HG03342 (cell line): Measurements from ENCODE around the gene FBN1.
A peak's percentile ranks its signal among the peaks of the same experiment; 100 is the strongest.

Experiments used
- ATAC-seq: cut with Tn5 transposase; IDR thresholded peaks from one replicate; pipeline ENCODE4 v1.9.1; 2021; ENCODE audit warnings: mild to moderate bottlenecking, moderate library complexity; ENCODE audit not compliant: unreplicated experiment

FBN1 gene

DNA sequence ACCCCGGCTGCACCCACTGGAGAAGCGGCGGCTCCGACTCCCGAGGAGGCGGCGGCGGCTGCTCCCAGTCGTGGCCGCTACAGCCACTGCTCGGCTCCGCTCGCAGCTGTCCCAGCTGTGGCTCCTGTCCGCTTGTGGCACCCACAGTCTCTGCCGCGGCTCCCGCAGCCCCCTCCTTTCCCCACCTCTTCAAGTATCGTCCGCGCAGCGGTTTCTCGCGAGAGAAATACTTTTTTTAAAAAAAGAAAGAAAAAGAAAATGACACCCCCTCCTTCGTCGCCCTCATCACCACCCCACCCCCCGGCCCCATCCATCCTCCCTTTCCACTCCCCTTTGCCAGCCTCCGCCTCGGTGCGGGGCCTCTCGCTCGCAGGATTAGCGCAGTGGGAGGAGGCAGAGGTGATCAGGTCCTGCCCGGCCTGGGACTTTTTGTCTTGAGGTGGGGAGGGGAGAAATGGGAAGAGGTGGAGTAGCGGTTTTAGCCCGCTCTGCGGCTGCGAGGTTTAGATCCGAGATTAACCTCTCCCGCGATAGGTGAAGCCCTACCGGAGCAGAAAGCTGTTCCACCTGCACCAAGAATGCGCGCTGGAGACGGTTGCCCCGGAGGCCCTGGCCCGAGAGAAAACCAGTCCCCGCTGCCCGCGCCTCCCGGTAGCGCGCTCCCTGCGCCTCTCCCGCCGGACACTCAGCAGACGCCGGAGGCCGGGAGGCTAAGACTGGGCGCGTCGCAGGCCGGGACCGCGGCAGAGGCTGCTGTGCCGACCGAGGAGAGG is at the start of gene FBN1:
TSS of gene FBN1 (minus strand) at position 152 of the 773 bp plus-strand sequence. CDS start 940 bp downstream, outside the sequence.
- ATAC-seq = peak; percentile 61

DNA sequence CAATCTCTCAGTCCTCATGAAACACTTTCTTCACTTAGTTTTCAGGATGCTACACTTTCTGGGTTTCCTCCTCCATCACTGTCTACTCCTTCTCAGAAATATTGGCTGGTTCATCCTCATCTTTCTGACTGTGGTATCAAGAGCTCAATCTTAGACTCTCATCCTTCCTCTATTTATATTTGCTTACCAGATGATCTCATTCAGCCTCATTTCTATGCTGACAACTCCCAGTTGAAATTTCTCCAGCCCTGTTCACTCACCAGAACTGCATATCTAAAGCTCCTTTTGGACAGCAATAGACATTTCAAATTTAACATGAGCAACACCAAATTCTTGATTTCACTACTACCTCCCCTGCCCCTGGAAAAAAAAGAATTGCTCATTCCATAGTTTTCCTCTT is 48.0 kb upstream of the FBN1 start:
- ATAC-seq = no peak

DNA sequence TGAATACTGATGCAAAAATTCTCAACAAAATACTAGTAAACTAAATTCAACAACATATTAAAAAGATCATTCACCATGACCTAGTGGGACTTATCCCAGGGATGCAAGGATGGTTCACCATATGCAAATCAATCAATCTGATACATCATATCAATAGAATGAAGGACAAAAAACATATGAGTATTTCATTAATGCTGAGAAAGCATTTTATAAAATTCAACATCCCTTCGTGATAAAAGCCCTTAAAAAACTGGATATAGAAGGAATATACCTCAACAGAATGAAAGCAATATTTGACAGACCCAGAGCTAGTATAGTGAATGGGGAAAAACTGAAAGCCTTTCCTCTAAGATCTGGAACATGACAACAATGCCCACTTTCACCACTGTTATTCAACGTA is 43.0 kb upstream of the FBN1 start:
- ATAC-seq = no peak

GRCh38 chr15:48683991-48684765 is 38.7 kb upstream of the FBN1 start:
- ATAC-seq = no peak

GRCh38 chr15:48682942-48683651 is 37.6 kb upstream of the FBN1 start:
- no peak for ATAC-seq

GRCh38 chr15:48681353-48681752 is 35.8 kb upstream of the FBN1 start:
- no peak for ATAC-seq

DNA sequence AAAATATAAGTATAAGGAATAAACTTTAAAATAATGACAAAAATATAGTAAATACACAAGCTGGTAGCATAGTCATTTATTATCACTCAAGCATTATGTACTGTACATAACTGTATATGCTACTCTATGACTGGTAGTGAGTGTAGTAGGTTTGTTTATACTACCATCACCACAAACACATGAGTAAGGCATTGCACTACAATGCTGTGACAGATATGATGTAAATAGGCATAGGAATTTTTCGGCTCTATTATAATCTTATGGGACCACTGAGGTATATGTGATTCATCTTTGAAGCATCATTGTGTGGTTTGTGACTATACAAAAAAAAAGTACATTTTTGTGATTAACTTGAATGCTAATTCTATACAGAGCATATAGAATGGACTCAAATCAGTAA is 35.3 kb upstream of the FBN1 start:
- no peak for ATAC-seq

DNA sequence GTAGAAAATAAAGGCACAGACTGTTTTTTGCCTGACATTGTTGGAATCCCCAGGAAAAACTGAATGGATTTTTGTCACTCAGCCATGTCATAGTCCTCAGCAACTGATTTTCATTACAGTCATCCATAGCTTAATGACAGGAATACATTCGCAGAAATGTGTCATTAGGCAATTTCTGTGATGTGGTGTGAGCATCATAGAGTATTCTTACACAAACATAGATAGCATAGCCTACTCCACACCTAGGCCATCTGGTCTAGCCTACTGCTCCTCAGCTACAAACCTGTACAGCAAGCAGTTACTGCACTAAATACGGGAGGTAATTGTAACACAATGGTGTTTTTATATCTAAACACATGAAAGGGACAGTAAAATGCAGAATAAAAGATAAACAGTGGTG is 34.4 kb upstream of the FBN1 start:
- no peak for ATAC-seq

GRCh38 chr15:48678851-48679250 is 33.3 kb upstream of the FBN1 start:
- no peak for ATAC-seq

GRCh38 chr15:48677821-48678220 is 32.3 kb upstream of the FBN1 start:
- ATAC-seq = no peak

DNA sequence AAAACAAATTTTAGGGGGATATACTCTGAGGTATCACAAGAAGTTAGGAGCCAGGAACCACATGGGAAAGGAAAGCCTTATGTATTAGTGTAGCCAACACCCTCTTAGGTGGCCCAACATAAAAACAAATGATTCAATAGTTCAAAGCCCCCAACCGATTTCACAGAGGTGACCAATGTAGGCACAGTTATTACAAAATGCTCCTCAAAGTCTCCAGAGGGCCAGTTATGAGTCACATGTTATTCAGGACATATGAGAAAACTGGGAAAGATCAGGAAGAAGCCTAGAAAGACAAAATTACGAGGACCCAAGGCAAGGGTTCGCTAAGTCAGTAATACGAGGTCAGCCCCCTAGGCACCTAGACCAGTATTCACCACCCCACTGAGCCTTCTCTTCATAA is 29.9 kb upstream of the FBN1 start:
- no peak for ATAC-seq

DNA sequence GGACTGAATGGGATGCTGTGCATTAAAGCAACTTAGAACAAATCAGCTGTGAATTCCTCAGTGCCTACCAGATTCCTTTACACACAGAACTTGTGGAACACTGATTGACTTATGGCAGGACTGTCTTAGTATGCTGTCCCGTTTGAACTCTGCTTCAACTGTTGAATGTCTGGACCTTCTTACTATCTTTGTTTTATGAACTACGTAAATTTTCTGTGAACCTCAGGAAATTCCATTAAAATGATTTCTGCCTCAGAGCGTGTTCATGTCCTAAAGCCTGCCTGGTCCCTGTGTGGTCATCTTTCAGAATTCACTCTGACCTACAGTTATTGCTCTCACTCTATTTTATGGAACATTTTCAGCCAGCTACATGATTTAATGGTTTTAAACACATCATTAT is 29.4 kb upstream of the FBN1 start:
- ATAC-seq = no peak

DNA sequence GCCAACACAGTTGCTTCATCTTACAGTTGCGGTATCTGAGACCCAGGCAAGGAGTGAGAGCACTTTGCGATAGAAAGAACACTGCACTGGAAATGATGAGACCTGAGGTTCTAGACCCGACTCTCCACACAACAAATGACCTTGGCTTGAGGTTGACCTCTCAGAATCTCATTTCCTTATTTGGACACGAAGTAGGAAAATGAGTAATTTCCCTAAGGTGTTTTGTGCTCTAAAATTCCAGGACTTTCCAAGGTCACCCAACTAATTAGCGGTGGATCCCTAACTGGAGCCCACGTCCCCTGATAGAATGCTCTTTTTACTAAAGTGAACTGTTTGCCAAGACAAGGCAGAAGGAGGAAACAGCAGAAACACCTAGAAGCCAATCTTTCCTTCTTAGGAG is 26.7 kb upstream of the FBN1 start:
- no peak for ATAC-seq

DNA sequence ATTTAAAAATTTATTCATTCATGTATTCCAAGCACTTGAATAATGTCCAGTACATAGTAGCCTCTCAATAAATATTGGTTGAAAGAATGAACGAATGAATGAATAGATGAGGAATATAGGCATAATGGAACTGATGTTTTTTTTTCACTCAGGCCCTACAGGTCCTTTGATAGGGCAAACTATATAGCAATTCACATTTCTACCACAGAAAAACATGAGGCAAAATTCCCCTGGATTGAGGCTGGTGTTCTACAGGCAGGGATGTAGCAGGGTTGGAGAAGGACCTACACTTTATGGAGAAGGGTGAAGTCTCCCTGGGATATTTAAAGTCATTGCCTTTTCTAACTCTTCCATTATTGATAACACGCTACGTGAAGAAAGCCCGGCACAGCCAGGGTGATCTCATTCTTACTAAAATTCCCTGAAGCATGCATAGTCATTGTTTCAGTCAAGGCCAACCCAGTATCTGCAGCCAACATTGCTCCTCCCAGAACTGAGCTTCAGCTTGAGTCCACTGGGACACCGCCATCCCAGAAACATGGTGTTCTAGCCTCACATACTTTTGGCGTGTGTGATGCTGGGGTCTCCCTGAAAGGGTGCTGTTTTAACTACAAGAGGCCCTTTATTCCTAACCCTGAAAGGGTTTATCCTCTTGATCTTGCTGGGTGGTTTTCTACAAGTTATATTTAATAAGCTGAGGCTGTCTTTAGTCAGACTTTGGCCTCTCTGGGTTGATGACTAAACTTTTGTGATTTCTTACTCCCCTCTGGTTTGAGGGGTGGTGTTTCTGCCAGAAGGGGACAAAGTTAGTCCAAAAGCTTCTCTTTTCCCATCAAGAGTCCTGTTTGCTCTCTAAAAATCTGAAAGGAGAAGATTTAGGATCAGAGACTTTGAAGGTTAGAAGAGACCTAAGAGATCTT is 25.9 kb upstream of the FBN1 start:
- no peak for ATAC-seq

DNA sequence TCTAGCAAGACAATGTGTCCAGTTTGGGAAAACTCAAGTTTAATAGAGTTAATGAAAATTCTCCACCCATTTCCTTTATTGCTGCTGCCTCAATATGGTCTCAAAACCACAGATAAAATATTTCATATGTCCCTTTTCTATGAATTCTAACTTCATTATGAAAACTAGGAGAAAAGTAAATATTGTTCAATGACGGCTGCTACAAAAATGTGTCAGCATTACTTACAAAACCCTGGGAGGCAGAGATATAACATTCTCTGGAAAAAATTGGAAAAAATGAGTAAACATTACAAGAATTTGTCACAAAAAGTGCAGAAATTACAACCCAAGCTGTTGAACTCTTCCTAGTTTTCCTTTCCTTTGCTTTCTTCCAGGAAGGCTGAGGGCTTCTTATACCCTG is 22.2 kb upstream of the FBN1 start:
- ATAC-seq = no peak

DNA sequence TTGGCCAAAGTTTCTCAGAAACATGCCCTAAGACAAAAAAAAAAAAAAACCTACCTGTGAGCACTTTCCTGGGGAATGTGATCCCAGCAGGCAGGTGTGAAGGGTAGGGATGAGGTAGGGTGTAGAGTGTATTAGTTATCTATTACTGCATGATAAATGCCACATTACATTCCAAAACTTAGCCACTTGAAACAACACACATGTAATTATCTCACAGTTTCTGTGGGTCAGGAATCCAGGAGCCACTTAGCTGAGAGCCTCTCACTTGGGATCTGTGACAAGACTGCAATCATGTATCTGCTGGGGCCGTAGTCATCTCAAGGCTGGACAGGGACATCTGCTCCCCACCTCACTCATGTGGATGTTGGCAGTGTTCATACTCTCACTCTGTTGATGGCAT is 18.9 kb upstream of the FBN1 start:
- ATAC-seq = no peak

DNA sequence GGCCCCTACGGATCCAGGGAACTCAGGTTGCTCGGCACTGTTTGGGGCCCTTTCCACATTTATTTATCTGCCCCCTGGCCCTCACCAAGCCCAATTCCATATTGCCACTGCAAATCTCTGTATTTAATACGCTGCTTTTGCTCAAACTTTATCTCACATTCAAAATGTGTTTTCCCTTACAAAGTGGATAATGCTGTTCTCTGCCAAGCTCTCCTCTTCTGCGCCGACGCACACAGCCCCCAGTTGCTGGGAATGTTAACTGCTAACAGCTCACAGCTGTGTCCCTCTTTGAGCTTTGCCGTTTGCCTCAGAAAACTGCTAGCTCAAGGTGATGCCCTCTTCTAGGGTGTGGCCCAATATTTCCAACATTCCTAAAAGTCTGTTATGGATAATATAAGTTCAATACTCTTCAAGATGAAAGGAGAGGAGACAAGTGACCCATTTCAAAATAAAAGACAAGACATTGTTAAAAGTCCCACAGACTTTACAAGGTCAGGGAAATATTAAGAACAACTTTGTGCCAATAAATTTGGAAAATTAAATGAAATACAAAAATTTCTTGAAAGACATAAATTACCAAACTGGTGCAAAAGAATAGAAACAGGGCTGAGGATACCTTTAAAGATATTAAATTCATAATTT is 12.6 kb upstream of the FBN1 start:
- no peak for ATAC-seq

DNA sequence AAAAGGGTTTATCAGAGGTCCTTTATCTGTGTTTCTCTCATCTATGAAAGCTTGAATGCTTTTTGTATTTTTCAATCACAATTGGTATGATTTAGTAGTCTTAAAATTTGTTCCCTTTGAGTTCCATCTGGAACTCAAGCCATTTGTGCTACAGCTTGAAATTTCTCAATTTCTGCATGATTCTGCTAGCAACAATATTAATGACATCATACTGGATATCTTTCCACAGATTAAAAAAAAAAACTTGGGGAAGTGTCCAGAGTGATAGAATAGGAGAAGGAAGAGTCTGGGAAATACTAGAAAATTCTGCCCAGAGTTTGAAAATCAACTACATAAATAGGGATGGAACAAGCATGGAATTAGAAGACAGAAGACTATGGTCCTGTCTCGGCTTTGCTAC is 9.3 kb upstream of the FBN1 start:
- no peak for ATAC-seq

DNA sequence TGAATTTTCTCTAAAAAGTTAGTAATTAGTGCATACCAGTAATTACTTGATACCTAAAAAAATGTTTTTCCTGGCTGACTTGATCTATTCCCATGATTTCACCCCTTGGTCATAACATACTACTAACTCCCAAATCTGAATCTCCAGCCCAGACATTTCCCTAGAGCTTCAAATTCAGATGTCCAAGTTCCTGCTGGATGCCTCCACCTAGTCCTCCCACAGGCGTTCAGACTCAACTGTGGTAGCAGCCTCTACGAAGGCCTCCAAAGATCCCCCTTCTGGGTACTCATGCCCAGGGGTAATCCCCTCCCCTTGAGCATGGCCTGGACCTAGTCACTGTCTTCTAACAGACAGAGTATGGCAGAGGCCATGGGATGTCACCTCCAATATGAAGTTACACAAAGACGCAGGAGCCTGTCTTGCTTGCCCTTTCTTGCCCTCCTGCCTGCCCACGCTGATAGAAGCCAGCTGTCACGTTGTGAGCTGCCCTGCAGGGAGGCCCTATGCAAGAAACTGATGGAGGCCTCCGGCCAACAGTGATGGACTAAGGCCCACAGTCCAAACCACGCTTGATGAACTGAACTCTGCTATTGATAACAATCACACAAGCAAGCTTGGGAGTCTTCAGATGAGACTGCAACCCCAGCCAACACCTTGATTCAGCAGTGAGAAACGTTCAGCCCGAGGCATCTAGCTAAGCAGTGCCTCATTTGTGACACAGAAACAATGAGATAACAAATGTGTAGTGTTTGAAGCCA is 8.6 kb upstream of the FBN1 start:
- ATAC-seq = no peak

DNA sequence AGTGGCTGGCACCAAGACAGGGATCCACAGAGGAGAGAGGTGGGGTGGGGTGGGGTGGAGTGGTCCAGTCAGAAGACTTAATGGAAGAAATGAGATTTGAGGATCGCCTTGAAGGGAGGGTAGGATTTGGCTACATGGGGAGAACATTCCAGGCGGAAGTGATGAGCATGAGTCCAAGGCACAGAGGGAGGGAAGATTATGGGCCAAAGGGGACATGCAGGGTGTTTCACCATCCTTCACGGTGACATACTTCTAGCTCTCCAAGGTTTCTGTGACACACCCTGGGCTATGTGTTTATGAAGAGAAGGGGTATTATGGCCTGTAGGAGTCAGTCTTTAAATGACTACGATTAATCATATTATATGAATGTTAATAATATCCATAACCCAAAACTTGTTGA is 7.7 kb upstream of the FBN1 start:
- ATAC-seq = no peak
